ENCODE data around the gene EAF2. TPM values are rescaled to one million over a fixed set of nuclear protein-coding genes. Genes with fewer than 3 reads are reported as not detected.

The EAF2 gene
- total and polyA plus RNA-seq, 8 donors = 2.9 to 8.6 (median 4.0) TPM

DNA sequence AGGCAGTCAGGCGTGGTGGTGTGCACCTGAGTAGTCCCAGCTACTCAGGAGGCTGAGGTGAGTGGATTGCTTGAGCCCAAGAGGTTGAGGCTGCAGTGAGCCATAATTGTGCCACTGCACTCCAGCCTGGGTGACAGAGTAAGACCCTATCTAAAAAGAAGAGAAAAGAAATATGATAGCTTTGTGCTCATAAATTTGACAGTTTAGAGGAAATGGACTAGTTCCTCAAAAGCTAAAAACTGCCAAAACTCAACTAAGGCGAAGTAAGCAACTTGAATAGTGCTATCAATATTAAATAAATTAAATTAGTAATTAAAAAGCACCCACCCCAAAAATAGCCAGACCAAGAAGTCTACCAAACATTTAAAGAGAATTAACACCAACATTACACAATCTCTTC is 34.7 kb downstream of the EAF2 start:
- 96 to 99% methylated on average over 2 of the region's 2 CpGs for whole genome bisulfite sequencing, 2 donors
- Histone ChIP-seq H3K4me3 (no peak overlapping the region), H3K27ac (no peak overlapping the region), H3K36me3 (peaks cover 0 to 8% (median 0%) of the 10 kb centered on the region in 3 donors), H3K4me1 (no peaks in the 10 kb centered on the region), H3K9me3 (no peaks in the 10 kb centered on the region), H3K27me3 (no peaks in the 10 kb centered on the region)
- TF ChIP-seq, protein P1, sequence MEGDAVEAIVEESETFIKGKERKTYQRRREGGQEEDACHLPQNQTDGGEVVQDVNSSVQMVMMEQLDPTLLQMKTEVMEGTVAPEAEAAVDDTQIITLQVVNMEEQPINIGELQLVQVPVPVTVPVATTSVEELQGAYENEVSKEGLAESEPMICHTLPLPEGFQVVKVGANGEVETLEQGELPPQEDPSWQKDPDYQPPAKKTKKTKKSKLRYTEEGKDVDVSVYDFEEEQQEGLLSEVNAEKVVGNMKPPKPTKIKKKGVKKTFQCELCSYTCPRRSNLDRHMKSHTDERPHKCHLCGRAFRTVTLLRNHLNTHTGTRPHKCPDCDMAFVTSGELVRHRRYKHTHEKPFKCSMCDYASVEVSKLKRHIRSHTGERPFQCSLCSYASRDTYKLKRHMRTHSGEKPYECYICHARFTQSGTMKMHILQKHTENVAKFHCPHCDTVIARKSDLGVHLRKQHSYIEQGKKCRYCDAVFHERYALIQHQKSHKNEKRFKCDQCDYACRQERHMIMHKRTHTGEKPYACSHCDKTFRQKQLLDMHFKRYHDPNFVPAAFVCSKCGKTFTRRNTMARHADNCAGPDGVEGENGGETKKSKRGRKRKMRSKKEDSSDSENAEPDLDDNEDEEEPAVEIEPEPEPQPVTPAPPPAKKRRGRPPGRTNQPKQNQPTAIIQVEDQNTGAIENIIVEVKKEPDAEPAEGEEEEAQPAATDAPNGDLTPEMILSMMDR (IDR thresholded peaks at IDR 0.05) = no peak
- DNase-seq (no peak), ATAC-seq (no peak), FAIRE-seq (no peak)
- intact Hi-C loops (cut with DNase I) = no loop called here

DNA sequence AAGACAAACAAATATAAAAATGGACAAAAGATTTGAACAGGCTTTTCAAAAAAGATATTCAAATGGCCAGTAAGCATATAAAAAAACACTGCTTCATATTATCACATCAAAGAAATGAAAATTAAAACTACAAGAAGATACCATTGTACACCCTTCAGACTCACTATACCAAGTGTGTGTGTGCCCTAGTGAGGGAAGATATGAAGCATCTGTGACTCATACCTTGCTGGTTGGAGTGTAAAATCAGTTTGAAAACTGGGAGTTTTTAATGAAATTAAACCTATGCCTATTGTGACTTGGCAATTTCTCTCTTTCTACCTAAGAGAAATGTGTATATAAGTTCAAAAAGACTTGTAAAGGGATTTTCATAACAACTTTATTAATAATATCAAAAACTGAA is 35.7 kb downstream of the EAF2 start:
- no peak for FAIRE-seq
- H3K27ac ChIP-seq = no peak overlapping the region
- H3K36me3 ChIP-seq = peaks cover 0 to 8% (median 0%) of the 10 kb centered on the region in 3 donors
- TF ChIP-seq, protein P1 (IDR thresholded peaks at IDR 0.05) = no peak
- H3K4me1 ChIP-seq = no peaks in the 10 kb centered on the region
- intact Hi-C loops (cut with DNase I) = no loop called here
- ATAC-seq = no peak
- no peaks in the 10 kb centered on the region for H3K9me3 ChIP-seq
- DNase-seq = no peak
- H3K27me3 ChIP-seq = no peaks in the 10 kb centered on the region
- no peak overlapping the region for H3K4me3 ChIP-seq

DNA sequence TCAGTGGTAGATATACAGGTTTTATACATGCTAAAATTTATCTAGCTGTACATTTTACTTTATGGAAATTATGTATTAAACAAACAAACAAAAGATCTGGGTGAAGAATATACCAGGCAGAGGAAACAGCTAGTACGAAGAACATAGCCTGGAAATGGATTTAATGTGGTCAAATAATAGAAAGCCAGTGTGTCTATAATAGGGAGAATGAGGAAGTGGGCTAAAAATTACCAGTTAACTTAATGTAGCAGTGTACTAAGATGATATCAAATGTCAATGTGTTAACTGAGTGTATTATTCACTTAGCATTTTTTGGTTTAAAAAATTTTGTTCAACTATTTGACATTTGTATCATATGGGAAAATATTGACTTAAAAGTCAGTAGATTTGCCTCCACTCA is 36.4 kb downstream of the EAF2 start:
- TF ChIP-seq, protein P1 (IDR thresholded peaks at IDR 0.05) = no peak
- Histone ChIP-seq H3K27ac (no peak overlapping the region), H3K4me3 (no peak overlapping the region), H3K9me3 (no peaks in the 10 kb centered on the region), H3K4me1 (no peaks in the 10 kb centered on the region), H3K36me3 (peaks cover 0 to 8% (median 0%) of the 10 kb centered on the region in 3 donors), H3K27me3 (no peaks in the 10 kb centered on the region)
- WGBS, 2 donors = 61 to 84% methylated on average over 1 of the region's 1 CpG
- ATAC-seq (no peak), FAIRE-seq (no peak), DNase-seq (no peak)
- intact Hi-C loops (cut with DNase I) = no loop called here

DNA sequence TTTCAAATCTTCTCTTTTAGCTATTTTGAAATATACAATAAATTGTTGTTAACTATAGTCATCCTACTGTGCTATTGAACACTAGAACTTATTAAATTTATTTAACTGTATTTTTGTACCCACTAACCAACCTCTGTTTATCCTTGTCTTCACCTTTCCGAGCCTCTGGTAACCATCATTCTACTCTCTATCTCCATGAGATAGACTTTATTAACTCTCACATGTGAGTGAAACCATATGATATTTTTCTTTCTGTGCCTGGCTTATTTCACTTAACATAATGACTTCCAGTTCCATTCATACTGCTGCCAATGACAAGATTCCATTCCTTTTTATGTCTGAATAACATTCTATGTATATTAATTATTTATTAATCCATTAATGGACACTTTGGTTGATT is 43.4 kb downstream of the EAF2 start:
- DNase-seq = no peak
- H3K27me3 ChIP-seq = no peaks in the 10 kb centered on the region
- 88 to 90% methylated on average over 1 of the region's 1 CpG for WGBS, 2 donors
- H3K9me3 ChIP-seq = no peaks in the 10 kb centered on the region
- TF ChIP-seq, protein P1 (IDR thresholded peaks at IDR 0.05) = no peak
- peaks cover 0 to 4% (median 0%) of the 10 kb centered on the region in 3 donors for H3K36me3 ChIP-seq
- intact Hi-C loops (cut with DNase I) = no loop called here
- no peak for FAIRE-seq
- H3K27ac ChIP-seq = no peak overlapping the region
- H3K4me3 ChIP-seq = no peak overlapping the region
- H3K4me1 ChIP-seq = no peaks in the 10 kb centered on the region
- ATAC-seq = no peak

DNA sequence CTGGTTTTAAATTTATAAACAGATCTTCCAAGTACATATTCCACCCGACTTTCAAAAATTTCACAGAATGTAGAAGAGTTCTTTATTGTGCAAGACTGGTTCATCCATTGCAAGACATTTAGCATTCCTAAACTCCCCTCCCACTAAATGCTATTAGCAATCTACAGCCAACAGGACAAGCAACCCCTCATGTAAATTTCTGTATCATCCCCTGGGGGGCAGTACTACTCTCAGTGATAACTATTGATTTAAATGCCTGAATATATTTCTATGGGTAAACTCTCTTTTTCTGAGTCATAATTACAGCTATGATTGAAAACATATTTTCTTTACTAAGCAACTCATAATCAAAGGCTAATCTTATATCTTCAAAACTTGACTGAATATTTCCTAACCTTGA is 48.5 kb downstream of the EAF2 start:
- peak in 2 of 4 donors; percentile 56 to 79 for ATAC-seq
- TF ChIP-seq, protein P1 (IDR thresholded peaks at IDR 0.05) = peak in 3 of 4 donors; percentile 12 to 35 (median 19)
- no peaks in the 10 kb centered on the region for H3K27me3 ChIP-seq
- WGBS, 2 donors = 15 to 26% methylated on average over 1 of the region's 1 CpG
- FAIRE-seq = no peak
- peaks cover 0 to 7% (median 0%) of the 10 kb centered on the region in 3 donors for H3K4me1 ChIP-seq
- no peak overlapping the region for H3K27ac ChIP-seq
- intact Hi-C loops (cut with DNase I) = loop anchor here in 1 of 3 donors (10.0 kb wide), 1 partner anchor 111 kb away; no protein-coding TSS in a partner anchor
- H3K4me3 ChIP-seq = no peak overlapping the region
- DNase-seq = no peak
- H3K36me3 ChIP-seq = no peaks in the 10 kb centered on the region
- no peaks in the 10 kb centered on the region for H3K9me3 ChIP-seq

Measured in pancreas (tissue), 10 donors.